ENCODE data around the gene CA5A. TPM values are rescaled to one million over a fixed set of nuclear protein-coding genes. Genes with fewer than 3 reads are reported as not detected.

The CA5A gene
- total and polyA plus RNA-seq, 2 of the 13 experiments (the other 11 are each of a cell fraction or from before 2014, with no cell fraction given): 66.8 to 106 TPM

DNA sequence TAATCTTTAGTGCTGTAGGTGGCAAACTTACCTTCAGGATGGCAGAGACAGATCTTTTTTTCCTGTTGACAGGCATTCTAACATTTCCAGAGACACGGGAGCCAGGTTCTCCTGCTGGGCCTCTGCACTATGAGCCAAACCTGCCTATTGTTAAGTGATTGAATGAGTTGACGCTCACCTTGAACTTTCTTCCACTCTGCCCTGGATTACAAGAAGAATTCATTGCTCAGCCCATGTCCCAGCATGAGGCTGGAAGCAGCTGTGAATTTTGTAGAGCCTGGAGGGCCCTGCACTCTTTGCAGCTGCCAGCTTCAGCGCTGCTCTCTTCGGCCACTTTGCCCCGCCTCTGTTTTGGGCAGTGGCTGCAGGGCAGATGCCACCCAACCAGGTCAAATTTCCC is 57.6 kb downstream of the CA5A start (continued):
- TF ChIP-seq DPF2 (CRISPR knock-in tag; IDR thresholded peaks at IDR 0.05; ENCODE audit: borderline replicate concordance, low read depth) (no peak), ZFYVE20 (CRISPR knock-in tag; IDR thresholded peaks at IDR 0.05; ENCODE audit: borderline replicate concordance, low read depth) (no peak), BORCS8-MEF2B (CRISPR knock-in tag; IDR thresholded peaks at IDR 0.05) (no peak), ZEB1 (IDR thresholded peaks at IDR 0.05; ENCODE audit: insufficient replicate concordance, low read depth) (peak; percentile 73), TOPORS (CRISPR knock-in tag; IDR thresholded peaks at IDR 0.05) (no peak), ATF7 (IDR thresholded peaks at IDR 0.05) (no peak), ATF7 (CRISPR knock-in tag; IDR thresholded peaks at IDR 0.05) (0 out of 2 replicates have a peak, but pooled peaks have one; percentile 1), ZNF564 (CRISPR knock-in tag; IDR thresholded peaks at IDR 0.05) (no peak), MAFG (CRISPR knock-in tag; IDR thresholded peaks at IDR 0.05) (no peak), SMC3 (IDR thresholded peaks at IDR 0.05; ENCODE audit: low read length) (no peak), ZNF510 (CRISPR knock-in tag; IDR thresholded peaks at IDR 0.05; ENCODE audit: low read depth) (no peak), WIZ (CRISPR knock-in tag; IDR thresholded peaks at IDR 0.05) (no peak), KLF11 (CRISPR knock-in tag; IDR thresholded peaks at IDR 0.05) (no peak), KDM2A (CRISPR knock-in tag; IDR thresholded peaks at IDR 0.05; ENCODE audit: borderline replicate concordance, low read depth) (no peak), IRX3 (CRISPR knock-in tag; IDR thresholded peaks at IDR 0.05; ENCODE audit: borderline replicate concordance, low read depth) (no peak)
- TF ChIP-seq, protein P1, sequence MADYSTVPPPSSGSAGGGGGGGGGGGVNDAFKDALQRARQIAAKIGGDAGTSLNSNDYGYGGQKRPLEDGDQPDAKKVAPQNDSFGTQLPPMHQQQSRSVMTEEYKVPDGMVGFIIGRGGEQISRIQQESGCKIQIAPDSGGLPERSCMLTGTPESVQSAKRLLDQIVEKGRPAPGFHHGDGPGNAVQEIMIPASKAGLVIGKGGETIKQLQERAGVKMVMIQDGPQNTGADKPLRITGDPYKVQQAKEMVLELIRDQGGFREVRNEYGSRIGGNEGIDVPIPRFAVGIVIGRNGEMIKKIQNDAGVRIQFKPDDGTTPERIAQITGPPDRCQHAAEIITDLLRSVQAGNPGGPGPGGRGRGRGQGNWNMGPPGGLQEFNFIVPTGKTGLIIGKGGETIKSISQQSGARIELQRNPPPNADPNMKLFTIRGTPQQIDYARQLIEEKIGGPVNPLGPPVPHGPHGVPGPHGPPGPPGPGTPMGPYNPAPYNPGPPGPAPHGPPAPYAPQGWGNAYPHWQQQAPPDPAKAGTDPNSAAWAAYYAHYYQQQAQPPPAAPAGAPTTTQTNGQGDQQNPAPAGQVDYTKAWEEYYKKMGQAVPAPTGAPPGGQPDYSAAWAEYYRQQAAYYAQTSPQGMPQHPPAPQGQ (CRISPR knock-in tag; IDR thresholded peaks at IDR 0.05; ENCODE audit: borderline replicate concordance): no peak
- TF ChIP-seq, protein P2, sequence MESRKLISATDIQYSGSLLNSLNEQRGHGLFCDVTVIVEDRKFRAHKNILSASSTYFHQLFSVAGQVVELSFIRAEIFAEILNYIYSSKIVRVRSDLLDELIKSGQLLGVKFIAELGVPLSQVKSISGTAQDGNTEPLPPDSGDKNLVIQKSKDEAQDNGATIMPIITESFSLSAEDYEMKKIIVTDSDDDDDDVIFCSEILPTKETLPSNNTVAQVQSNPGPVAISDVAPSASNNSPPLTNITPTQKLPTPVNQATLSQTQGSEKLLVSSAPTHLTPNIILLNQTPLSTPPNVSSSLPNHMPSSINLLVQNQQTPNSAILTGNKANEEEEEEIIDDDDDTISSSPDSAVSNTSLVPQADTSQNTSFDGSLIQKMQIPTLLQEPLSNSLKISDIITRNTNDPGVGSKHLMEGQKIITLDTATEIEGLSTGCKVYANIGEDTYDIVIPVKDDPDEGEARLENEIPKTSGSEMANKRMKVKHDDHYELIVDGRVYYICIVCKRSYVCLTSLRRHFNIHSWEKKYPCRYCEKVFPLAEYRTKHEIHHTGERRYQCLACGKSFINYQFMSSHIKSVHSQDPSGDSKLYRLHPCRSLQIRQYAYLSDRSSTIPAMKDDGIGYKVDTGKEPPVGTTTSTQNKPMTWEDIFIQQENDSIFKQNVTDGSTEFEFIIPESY (CRISPR knock-in tag; IDR thresholded peaks at IDR 0.05): no peak
- TF ChIP-seq, protein P3, sequence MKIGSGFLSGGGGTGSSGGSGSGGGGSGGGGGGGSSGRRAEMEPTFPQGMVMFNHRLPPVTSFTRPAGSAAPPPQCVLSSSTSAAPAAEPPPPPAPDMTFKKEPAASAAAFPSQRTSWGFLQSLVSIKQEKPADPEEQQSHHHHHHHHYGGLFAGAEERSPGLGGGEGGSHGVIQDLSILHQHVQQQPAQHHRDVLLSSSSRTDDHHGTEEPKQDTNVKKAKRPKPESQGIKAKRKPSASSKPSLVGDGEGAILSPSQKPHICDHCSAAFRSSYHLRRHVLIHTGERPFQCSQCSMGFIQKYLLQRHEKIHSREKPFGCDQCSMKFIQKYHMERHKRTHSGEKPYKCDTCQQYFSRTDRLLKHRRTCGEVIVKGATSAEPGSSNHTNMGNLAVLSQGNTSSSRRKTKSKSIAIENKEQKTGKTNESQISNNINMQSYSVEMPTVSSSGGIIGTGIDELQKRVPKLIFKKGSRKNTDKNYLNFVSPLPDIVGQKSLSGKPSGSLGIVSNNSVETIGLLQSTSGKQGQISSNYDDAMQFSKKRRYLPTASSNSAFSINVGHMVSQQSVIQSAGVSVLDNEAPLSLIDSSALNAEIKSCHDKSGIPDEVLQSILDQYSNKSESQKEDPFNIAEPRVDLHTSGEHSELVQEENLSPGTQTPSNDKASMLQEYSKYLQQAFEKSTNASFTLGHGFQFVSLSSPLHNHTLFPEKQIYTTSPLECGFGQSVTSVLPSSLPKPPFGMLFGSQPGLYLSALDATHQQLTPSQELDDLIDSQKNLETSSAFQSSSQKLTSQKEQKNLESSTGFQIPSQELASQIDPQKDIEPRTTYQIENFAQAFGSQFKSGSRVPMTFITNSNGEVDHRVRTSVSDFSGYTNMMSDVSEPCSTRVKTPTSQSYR (CRISPR knock-in tag; IDR thresholded peaks at IDR 0.05; ENCODE audit: borderline replicate concordance): no peak
- TF ChIP-seq, protein P4, sequence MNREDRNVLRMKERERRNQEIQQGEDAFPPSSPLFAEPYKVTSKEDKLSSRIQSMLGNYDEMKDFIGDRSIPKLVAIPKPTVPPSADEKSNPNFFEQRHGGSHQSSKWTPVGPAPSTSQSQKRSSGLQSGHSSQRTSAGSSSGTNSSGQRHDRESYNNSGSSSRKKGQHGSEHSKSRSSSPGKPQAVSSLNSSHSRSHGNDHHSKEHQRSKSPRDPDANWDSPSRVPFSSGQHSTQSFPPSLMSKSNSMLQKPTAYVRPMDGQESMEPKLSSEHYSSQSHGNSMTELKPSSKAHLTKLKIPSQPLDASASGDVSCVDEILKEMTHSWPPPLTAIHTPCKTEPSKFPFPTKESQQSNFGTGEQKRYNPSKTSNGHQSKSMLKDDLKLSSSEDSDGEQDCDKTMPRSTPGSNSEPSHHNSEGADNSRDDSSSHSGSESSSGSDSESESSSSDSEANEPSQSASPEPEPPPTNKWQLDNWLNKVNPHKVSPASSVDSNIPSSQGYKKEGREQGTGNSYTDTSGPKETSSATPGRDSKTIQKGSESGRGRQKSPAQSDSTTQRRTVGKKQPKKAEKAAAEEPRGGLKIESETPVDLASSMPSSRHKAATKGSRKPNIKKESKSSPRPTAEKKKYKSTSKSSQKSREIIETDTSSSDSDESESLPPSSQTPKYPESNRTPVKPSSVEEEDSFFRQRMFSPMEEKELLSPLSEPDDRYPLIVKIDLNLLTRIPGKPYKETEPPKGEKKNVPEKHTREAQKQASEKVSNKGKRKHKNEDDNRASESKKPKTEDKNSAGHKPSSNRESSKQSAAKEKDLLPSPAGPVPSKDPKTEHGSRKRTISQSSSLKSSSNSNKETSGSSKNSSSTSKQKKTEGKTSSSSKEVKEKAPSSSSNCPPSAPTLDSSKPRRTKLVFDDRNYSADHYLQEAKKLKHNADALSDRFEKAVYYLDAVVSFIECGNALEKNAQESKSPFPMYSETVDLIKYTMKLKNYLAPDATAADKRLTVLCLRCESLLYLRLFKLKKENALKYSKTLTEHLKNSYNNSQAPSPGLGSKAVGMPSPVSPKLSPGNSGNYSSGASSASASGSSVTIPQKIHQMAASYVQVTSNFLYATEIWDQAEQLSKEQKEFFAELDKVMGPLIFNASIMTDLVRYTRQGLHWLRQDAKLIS (CRISPR knock-in tag; IDR thresholded peaks at IDR 0.05): no peak
- TF ChIP-seq, protein P5, sequence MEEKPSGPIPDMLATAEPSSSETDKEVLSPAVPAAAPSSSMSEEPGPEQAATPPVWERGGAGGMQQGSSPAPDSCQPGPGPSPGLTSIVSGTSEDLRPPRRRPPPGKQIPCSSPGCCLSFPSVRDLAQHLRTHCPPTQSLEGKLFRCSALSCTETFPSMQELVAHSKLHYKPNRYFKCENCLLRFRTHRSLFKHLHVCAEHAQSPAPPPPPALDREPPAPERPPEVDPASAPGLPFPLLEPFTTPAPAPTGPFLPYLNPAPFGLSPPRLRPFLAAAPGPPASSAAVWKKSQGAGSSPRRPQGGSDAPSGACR (CRISPR knock-in tag; IDR thresholded peaks at IDR 0.05): no peak
